Measurements from ENCODE around the gene OPHN1.

Gene OPHN1

DNA sequence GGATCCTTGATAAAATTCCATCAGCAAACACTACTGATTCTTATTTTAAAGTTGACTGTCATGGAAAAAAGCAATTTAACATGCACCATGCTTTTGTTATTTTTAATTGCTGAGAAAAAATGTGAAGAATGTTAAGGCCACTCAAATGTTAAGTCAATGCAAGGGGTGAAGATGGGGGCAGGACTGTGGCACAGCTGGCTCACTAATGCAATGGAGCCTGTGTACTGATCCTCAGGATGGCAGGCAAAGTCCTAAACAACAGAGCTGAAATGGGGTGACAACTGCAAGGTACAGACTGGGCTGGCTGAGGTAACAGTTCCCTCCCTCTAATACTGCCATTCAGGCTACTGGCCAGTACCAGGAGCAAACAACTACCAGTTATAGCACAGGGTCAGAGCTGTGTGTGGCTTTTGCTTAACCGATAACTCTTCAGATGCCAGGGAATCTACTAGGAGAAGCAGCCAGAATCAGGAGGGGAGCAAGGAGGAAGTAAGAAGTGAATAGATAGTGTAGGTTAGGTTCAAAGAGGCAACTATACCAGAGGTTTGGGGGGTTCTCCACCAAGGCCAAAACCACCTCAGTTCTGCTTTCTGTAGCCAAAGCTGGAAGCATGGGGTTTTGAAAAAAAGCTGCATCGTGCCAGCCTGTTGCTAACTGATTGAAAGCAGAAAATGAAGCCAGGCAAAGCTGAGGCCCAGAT, 372.6 kb downstream of the OPHN1 start:
- DNase-seq = peak; percentile 8

- no peak for DNase-seq
Measured at GRCh38 chrX:68059469-68059868, 373.8 kb downstream of the OPHN1 start.

DNA sequence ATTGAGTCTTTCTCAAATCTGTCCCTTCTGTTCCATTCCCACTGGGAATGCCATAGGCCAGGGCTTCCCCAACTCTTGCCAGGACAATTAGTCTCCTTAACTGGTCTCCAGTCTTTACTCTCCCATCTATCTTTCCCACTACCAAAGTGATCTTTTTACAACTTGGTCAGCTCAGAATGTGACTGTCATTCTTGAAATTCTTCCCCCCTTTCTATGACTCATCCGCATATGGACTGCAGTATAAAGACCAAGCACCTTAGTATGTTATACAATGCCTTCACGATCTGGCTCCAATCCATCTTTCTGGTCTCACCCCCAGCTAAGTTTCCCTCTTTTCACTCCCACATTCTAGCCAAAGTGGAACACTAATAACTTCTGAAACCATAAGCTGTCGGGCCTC, 383.8 kb downstream of the OPHN1 start:
- DNase-seq = peak; percentile 17

DNA sequence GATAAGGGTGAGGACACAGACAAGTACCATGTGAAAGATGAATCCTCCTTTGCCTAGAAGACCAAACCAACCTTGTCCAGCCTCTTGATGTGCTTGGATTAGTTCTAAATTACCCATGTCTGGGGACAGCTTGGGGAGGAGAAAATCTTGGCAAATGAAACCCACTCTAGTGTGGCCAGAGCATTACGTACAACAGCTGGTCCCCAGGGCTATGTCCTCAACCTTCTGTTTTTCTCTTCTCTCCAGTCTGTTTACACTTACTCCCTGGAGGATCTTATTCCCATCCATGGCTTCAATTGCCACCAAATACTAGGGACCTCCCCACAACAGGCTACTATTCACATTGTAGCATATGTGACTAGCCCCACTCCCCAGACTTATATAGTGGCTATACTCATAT, 384.5 kb downstream of the OPHN1 start:
- DNase-seq = no peak

DNA sequence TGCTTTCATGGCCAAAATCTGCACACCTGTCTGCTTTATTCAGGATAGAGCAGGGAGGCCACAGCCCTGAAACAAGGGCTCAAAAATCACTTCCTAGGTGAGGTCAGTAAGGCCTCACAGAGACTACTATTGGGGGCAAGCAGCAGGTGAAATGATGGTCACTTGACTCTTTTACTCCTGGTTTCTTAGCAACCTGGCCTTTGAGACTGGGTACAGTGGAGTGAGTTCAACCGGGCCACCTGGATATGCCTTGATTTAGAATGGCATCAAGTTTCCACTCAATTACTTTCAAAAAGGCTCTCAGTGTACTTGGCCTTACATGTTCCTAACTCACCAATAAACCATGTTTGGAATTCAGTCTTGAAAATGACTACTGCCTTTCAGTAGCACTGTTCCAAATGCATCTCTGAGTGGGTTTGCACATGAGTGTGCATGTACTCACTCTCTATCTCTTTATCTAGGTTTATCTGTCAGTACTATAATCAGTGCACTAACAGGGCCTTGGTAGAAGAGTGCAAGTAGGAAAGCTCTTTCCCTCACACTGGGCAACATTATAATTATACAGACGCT, 388.2 kb downstream of the OPHN1 start:
- DNase-seq = no peak

DNA sequence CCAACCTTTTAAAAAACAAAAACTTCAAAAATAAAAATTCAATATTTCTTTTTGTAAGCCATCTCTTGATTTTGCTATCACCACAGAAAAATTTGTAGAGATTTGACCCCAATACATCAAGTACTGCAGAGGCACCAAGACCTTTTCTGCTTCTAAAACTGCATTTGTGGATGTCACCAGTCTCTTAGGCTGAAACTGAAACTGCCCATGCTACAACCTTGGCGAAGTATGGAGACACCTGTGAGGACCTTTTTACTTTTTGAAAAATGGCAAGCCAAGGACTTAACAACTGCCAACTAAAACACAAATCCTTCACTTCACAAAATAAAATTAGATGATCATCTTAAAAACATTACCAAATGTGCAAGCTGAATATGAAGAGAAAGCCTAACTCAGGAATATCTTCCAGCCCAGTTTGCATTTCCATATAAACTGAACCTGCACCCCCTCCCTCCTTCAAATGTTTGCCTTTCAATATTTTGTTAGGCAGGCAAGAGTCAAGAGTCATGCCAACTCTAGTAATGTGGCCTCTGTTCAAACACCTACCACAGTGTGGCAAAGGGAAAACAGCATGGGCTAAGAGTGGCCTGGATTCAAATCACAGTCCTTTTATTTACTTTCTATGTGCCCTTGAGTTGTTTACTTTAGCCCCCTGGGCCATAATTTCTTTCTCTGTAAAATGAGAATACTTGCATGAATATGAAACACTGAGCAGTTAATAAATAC, 389.4 kb downstream of the OPHN1 start:
- no peak for DNase-seq

GRCh38 chrX:68041110-68041509, 392.2 kb downstream of the OPHN1 start:
- DNase-seq = no peak

DNA sequence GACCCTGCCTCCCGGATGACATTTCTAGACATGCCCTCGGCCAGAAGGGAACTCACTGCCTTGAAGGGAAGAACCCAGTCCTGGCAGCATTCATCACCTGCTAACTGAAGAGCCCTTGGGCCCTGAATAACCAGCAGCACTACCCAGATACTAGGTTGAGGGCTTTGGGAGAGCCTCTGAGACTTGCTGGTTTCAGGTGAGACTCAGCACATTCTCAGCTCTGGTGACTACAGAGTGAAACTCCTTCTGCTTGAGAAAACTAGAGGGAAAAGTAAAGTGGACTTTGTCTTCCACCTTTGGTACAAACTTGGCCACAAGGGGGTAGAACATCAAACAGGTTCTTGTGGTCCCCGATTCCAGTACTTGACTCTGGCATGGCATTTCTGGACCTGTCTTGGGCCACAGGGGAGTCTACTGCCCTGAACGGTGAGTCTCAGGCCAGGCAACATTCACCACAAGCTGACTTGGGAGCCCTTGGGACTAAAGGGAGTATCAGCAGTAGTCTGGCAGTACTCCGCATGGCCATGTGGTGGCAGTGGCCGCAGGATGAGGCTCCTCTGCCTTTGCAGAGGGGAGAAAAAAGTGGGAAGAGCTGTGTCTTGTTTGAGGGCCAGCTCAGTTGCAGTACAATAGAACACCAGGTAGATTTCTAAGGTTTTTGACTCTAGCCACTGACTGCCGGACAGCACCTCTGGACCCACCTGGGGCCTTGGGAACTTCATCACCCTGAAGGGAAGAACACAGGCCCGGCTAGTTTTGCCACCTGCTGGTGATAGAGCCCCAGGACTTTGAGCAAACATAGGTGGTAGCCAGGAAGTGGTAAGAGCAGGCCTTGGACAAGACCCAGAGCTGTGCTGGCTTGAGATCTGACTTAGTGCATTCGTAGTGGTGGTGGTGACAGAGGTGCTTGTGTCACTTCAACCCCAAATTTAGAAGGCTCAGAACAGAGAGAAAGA, 414.8 kb downstream of the OPHN1 start:
- DNase-seq = peak; percentile 9

GRCh38 chrX:67998540-67998939, 434.8 kb downstream of the OPHN1 start:
- DNase-seq = no peak

Data from fibroblast of skin of back (primary cell).